HG02571 (cell line): Measurements from ENCODE around the gene EBF4.
"Not testable (repeated sequence)": the region's sequence is repeated elsewhere in the genome, so short reads cannot be mapped to it uniquely, and the experiment has no call there.

Experiments used
- ATAC-seq: cut with Tn5 transposase; IDR thresholded peaks from one replicate; pipeline ENCODE4 v1.9.1; 2021; ENCODE audit warnings: mild to moderate bottlenecking, moderate library complexity; ENCODE audit not compliant: unreplicated experiment

Gene EBF4

DNA sequence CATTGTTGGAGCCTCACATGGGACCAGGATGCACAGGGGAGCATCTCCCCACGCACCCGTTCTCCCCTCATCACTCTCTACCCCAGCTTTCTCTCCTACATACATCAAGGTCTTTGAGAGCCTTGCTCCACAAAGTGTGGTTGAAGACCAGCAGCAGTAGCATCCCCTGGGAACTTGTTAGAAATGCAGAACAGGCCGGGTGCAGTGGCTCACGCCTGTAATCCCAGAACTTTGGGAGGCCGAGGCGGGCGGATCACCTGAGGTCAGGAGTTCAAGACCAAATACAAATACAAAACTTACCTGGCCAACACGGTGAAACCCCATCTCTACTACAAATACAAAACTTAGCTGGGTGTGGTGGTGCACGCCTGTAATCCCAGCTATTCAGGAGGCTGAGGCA lies 115.3 kb downstream of the EBF4 start:
- ATAC-seq = not testable (repeated sequence)

GRCh38 chr20:2809690-2810089 lies 117.1 kb downstream of the EBF4 start:
- no peak for ATAC-seq
